GM12872 (cell line): ENCODE results near the gene FGFR2.

ENCODE experiments used
- TF ChIP-seq, protein P1 (sequence below): IDR thresholded peaks from 3 replicates; pipeline ENCODE4 v1.5.1; 2011; ENCODE audit warnings: low read depth, mild to moderate bottlenecking, low read length, moderate library complexity; ENCODE audit not compliant: insufficient read depth

FGFR2 gene

DNA sequence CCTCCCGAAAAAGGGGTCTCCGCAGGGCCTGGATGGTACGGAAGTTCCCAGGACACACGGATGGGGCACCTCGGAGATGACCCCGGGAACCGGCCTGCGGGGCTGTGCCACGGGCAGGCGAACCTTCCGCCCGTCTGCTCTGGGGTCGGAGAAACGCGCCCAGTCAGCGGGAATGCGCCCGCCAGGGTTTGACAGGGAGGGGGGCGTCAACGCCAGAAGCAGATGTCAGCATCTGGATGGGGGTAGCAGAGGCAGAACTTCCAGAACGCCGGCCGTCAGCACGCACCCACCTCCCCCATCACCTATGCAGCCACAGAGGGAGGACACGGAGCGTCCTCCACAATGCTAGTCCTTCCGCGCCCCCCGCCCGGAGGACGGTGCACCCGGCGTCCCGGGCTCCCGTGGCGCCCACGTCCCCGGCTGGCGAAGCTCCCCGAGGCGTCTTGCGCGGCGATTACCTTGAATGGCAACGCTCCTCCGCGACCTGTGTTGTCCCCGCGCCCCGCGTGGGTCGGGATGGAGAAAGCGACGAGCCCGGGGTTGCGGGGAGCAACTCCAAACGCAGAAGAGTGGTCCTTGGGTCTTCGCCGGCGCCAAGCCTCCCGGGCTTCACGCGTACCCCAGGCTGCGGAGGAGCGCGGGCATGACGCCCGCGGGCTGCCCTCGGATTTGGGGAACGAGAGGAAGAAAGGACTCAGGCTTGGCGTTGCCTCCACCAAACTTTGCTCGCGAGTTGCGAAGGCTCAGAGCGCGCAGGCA is 561 bp downstream of the FGFR2 start:
- TF ChIP-seq, protein P1, sequence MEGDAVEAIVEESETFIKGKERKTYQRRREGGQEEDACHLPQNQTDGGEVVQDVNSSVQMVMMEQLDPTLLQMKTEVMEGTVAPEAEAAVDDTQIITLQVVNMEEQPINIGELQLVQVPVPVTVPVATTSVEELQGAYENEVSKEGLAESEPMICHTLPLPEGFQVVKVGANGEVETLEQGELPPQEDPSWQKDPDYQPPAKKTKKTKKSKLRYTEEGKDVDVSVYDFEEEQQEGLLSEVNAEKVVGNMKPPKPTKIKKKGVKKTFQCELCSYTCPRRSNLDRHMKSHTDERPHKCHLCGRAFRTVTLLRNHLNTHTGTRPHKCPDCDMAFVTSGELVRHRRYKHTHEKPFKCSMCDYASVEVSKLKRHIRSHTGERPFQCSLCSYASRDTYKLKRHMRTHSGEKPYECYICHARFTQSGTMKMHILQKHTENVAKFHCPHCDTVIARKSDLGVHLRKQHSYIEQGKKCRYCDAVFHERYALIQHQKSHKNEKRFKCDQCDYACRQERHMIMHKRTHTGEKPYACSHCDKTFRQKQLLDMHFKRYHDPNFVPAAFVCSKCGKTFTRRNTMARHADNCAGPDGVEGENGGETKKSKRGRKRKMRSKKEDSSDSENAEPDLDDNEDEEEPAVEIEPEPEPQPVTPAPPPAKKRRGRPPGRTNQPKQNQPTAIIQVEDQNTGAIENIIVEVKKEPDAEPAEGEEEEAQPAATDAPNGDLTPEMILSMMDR, result no peak

DNA sequence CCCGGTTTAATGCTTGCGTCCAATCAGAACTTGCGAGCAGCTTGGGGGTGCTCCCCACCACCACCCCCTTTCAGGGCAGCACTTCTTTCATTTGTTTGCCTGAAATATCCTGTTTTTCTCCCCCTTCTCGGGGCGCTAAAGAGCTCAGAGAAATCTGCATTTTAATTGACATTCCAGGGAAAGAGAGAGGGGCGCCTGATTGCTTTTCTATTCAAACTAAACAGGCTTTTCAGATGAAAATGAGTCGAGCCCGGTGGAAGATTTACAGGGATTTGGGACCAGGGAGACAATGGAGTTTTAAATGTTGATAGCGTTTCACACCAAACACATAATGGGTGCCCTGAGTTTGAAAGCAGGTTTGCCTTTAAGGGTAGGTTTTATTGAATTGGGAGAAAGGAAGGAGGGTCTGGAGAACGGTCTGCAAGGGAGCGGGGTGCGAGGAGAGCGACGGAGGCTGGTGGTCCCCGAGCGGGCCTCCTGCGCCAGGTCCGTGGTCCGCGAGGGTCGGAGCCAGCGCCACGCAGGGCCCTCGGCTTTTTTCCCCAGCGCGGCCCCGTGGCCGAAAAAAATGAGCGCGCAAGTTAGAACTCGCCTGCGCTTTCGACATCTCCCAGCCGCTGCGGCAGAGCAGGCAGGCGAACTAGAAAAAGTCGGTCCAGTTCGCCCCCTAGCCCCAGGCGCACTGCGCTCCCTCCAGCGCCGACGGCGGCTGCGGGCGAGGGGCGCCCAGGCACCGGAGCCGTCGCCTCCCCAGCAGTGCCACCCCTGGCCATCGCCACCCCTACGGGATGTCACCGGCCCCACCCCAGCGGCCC is 1.3 kb downstream of the FGFR2 start:
- TF ChIP-seq, protein P1, result no peak

DNA sequence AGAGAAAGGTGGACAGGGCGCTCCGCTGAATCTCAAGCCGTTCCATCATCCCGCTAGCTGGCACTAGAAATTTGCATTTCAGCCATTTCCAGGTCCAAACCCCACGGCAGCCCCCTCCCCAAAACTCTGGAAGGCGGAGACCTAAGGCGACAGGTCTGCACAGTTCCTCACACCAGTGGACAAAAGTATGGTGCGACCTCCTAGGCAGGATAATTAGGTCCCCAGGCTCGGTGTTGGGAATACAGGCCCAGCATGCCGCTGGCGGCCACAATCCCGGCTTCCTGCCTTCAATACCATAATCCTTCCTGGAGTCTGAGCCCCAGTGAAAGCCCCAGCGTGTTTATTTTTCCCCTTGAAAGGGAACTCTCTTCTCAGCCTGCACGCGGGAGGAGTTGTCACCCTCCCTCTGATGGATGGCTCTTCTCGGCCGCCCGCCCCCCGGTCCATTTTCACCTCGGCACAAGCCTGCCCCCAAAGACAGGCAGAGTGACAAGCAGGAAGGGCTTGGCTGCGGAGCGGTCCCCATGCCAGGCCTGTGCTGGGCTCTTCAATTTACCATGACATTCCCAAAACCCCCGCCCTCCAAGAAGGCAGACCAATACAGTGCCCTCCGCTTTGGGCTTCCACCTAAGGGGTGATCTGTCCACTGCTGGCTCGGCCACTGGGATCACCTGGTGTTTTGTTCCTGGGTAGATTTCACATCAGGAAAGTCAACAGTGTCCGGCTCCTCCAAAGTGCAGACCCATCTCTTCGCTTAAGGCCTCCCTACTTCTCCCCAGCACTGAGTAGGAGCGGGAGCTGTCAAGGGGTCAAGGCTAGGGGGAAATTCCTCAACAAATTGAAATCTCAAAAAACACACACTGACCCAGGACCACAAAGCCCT is 2.2 kb downstream of the FGFR2 start:
- TF ChIP-seq, protein P1, result no peak

DNA sequence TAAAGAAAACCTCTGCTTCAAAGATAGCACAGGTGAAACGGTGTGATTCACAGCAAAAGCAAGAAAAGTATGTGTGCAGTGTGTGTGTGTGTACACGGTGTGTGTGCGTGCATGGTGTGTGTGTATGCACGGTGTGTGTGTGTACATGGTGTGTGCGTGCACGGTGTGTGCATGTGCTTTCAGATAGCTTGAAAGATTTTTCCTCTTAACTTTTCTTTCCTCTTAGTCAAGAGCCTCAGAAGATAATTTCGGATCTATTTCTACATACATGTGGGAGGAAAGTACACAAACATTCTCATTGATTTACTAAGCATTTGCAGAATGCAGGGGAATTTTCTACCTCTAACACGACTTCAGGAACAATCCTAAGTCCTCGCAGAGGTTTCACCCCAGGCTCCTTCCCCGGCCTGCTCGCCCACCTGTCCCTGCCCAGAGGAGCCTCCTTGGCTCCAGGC is 2.9 kb downstream of the FGFR2 start:
- TF ChIP-seq, protein P1, result no peak

DNA sequence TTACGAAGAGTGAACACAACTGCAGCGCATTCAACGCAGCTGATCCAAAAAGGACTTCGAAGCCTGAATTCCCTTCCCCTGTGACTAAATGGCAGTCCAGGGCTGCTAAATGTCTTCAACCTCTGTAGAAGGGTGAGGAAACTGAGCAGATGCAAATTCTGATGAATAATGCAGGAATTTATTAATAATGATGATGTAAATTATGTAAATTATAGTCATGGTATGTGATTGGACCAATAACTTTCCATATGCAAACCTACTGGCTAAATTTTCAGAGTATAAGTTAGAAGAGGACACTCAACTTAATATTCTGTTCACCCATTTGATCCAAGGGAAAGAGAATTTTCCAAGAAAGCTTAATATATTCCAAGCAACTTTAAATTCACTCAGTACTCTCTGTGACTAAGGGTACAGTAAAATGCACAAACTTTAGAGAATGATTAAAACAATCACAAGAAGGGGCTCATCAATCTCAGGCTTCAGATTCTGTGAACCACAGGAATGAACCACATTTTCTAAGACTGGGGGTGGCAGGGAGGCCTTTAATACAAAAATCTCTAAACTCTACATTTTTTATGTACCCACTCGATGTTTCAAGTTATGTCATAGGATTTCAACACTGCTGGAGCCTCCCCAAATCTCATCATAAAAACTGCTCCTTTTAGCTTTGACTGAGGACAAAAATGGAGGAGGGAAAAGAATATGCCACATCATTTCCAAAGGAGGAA is 3.5 kb downstream of the FGFR2 start:
- TF ChIP-seq, protein P1, result no peak

DNA sequence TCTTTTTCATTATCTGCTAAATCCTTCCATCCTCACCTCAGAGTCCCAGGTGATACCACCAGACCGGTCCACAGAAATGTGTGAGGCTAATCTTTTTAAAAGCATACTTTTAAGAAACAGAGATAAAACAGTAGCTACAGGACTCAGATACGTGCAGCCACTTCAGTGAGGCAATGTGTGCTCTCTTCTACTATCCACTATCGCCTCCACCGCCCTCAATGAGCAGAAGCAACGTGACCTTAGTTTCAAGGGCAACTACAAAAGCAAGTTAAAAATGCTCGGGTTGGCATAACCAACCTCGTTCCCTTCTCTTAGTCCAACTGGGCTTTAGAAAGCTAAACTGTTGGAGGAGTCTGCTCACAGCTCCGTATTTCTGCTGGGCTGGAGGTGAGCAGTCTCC is 4.2 kb downstream of the FGFR2 start:
- TF ChIP-seq, protein P1, result no peak
